HG03571 (cell line): ENCODE data around the gene SS18L1.

Experiments
- ATAC-seq: cut with Tn5 transposase; IDR thresholded peaks from one replicate; pipeline ENCODE4 v1.9.1; 2021; ENCODE audit not compliant: unreplicated experiment

SS18L1 gene

DNA sequence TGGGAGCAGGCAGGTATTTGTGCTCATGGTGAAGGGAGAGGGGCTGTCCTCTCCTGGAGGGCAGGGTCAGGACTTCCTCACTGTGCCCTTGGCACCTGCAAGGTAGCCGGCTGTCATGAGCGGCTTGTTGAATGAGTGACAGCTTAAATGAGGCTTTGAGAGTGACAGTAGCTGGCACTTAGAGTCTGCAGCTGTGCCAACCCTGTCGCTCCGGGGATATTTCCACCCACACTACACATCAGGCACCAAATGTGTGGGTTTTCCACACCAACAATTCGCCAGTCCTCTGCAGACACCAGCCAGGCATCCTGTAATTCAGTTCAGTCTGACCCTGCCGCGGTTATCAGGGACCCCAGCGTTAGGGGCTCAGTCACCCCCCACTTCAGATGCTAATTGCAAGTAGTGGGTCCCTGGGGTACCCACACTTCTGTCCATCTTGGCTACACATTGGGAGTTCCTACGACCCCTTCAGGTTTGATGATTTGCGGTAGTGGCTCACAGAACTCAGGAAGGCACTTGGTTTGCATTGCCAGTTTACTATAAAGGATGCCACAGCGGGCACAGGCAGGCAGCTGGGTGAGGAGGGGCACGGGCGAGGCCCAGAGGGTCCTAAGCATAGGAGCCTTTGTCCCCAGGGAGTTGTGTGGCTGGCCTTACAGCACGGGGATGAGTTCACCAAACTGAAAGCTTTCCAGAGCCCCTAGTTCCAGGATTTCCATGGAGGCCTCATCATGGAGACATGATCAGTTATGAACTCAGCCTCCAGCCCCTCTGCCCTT is 48.4 kb downstream of the SS18L1 start:
- ATAC-seq, result no peak

DNA sequence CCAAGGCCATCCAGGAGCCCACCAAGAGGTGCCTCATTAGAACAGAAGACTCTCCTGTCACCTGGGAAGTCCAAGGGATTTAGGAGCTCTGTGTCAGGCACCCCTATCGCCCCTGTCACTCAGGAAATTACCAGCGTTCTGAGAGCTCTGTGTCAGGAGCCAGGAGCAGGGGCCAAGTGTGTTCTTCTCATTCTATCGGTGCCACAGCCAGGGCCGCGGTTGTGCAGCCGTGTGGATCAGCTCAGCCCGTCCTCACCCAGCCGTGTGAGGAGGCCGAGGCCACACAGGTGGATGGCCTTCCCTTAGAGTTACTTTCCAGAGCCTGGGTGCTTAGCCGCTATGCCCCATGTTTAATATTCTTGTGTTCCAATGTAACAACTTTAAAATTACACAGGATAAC is 49.1 kb downstream of the SS18L1 start:
- ATAC-seq, result no peak

DNA sequence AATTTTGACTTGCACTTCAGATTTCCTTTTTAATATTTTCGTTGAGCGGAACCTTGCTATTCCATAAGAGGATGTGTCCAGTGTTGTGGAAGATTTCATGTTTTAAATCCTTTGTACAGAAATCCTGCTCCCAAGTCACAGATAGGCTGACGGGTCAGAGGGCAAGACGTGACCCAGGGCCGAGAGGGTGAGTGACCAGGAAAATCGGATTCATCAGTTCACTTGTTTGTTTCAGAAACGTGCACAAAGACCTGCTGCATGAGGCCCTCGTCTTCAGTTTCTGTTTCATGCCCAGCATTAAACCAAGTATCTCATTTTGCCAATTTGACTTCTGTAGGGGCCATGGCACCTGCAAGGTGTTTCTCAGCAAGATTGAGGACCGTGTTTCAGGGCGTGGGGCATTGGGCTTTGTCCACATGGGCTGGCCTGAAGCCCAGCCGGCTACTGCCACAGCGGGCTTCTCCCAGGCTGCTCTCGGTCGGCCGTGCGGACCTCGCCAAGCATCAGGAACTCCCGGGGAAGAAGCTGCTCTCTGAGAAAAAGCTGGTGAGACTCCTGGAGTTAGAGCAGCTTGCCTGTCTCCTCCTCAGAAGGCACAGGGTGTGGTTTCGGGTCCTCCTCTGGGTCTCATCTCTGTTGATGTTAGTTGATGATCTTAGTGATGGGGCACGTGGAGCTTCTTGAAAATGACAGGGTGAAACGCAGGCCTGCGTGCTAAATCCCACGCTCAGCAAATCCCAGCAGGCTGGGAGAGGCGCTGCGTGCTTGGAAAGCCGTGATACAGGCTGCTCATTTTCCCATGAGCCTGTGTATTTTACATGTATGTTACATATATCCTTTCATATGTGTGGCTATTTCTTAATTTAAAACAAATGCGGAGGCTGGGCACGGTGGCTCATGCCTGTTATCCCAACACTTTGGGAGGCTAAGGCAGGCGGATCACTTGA is 49.8 kb downstream of the SS18L1 start:
- no peak for ATAC-seq

DNA sequence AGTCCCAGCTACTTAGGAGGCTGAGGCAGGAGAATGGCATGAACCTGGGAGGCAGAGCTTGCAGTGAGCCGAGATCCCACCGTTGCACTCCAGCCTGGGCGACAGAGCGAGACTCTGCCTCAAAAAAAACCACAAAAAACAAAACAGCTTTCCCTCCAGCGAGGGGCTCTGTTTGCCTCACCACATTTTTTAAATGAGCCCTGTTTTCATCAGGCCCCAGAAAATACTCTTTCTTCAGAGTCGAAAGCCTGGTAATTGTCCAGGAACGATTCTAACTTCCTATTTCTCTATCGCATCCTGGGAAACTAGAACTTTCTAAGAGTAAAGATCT is 51.5 kb downstream of the SS18L1 start:
- ATAC-seq, result no peak

DNA sequence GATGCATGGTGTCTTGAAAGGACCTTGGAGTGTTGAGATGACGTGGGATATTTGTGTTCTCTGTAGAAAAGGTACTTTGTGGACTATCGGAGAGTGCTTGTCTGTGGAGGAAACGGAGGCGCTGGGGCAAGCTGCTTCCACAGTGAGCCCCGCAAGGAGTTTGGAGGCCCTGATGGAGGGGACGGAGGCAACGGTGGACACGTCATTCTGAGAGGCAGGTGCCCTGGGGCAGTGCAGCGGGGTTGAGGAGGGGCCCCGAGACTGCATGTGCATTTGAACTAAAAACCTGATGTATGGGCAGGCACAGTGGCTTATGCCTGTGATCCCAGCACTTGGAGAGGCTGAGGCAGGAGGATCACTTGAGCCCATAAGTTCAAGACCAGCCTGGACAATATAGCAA is 52.2 kb downstream of the SS18L1 start:
- ATAC-seq, result no peak

DNA sequence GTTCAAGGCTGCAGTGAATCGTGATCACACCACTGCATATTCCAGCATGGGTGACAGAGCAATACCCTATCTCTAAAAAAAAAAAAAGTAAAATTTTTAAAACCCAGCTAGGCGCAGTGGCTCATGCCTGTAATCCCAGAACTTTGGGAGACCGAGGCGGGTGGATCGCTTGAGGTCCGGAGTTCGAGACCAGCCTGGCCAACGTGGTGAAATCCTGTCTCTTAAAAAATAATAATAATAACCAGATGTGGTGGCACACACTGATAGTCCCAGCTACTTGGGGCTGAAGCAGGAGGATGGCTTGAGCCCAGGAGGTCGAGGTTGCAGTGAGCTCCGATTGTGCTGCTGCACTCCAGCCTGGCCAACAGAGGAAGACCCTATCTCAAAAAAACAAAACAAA is 52.7 kb downstream of the SS18L1 start:
- no peak for ATAC-seq

DNA sequence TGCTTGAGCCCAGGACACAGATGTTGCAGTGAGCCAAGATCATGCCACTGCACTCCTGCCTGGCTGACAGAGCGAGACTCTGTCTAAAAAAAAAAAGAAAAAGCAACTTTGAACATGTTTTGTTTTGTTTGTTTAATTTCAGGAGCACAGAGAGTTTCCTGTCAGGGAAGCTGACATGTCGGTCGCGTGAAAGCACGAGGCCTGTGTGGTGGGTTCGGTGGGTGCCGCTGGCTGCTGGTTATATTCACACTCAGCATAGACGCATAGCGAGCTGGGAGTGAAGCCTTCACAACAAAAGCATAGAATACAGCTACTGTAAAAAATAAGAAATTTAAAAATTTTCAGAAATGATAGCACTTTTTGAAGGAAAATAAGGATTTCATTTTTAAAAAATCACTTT is 53.7 kb downstream of the SS18L1 start:
- no peak for ATAC-seq

DNA sequence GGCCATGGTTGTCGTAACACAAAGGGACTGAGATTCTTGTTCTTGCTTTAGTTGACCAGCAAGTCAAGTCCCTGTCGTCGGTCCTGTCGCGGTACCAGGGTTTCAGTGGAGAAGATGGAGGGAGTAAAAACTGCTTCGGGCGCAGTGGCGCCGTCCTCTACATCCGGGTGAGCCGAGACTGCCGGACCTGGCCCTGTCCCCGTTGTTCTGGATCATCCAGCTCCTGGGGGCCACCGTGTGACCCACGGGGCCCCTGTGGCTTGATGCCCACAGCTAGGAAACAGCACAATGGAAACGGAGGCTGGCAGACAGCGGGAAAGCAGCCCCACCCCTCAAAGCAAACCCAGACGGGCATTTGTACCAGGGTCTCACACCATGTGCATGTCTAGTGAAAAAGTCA is 54.2 kb downstream of the SS18L1 start:
- no peak for ATAC-seq

DNA sequence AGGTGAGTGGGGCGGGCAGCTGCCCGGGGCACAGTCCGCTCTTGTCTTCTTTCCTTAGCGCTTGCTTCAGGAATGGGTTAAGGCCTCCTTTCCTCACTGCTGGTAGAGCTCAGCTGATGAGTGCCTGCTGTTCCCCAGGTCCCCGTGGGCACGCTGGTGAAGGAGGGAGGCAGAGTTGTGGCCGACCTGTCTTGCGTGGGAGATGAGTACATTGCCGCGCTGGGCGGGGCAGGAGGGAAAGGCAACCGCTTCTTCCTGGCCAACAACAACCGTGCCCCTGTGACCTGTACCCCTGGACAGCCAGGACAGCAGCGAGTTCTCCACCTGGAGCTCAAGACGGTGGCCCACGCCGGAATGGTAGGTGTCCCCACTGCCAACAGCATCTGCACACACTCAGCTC is 54.9 kb downstream of the SS18L1 start:
- no peak for ATAC-seq

DNA sequence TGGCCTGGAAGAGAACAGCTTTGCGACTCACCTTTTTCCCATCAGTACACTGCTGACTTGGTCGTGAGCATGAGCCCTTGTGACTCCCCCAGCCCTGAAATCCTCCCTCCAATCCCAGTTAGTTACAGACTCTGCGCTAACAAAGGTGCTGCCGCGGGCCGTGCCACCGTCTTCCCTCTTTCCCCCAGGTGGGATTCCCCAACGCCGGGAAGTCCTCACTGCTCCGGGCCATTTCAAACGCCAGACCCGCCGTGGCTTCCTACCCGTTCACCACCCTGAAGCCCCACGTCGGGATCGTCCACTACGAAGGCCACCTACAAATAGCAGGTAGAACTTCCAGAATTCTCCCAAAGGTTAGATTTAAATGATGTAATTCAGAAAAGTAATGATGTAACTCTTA is 55.4 kb downstream of the SS18L1 start:
- ATAC-seq, result no peak

DNA sequence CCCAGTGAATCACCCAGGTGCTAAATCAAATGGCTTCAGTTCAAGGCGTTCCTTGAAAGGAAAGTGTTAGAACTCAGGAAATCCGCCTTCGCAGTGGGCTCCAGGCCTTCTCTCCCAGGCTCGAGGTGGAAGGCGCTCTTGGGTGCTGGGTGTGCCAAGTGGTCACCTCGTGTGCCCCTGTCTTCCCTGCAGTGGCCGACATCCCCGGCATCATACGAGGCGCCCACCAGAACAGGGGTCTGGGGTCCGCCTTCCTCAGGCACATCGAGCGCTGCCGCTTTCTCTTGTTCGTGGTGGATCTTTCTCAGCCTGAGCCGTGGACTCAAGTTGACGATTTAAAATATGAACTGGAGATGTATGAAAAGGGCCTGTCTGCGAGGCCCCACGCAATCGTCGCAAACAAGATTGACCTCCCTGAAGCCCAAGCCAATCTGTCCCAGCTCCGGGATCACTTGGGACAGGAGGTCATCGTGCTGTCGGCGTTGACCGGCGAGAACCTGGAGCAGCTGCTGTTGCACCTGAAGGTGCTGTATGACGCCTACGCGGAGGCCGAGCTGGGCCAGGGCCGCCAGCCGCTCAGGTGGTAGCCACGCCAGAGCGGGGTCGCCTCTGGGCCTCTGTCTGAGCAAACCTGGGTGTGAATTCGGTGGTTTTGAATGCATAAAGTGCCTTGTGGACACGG is 57.1 kb downstream of the SS18L1 start:
- no peak for ATAC-seq

DNA sequence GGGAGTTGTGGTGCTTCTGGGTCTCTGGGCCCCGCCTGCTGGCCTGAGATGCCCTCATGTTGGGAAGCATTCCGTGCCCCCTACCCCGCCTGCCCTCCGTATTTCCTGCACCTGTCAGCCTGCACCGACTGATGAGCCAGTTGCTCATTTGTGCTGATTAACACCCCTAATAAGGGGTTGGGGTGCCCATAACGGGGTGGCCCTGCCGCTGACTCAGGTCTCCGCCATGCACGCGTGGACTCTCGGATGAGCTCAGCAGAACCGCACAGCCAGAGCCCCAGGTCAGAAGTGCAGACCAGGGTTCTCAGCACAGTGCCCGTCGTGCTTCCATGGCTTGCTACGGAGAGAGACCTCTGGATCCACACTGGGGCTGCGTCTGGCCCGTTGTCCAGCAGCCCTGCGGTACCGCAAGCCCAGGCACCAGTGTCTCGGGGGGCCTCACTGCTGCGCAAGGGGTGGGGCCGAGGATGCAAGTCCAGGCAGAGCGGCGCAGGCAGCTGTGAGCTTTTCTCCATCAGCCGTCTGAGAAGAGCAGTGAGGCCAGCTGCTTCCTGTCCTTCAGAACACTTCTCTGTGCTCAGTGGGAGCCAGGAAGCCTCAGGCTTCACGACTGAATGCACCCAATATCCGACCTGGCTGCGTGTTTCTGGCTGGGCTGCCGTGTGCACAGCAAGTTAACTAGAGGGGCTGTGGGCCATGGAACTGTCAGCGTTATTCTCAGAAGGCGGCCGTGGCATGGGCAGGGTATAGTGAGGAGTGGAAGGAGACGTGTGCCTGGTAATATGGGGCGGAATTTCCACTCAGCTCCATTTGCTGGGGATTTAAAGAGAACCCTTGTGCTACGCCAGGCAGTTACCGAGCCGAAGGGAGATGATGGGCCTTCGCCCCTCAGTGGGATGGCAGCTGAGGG is 57.9 kb downstream of the SS18L1 start:
- peak; percentile 80 for ATAC-seq

DNA sequence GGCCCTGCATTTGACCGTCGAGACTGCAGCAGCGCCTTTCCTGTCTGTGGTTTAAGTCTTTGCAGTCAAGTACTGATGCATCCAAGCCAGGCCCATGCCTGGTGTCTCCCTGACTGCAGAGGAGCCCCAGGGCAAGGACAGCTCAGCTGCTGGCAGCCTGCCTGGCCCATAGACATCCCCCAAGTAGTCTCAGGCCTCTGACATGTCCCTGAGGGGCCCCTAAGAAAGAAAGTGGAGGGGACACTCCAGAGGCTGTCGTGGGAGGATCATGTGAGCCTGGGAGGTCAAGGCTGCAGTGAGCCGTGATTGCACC is 58.5 kb downstream of the SS18L1 start:
- ATAC-seq, result no peak

DNA sequence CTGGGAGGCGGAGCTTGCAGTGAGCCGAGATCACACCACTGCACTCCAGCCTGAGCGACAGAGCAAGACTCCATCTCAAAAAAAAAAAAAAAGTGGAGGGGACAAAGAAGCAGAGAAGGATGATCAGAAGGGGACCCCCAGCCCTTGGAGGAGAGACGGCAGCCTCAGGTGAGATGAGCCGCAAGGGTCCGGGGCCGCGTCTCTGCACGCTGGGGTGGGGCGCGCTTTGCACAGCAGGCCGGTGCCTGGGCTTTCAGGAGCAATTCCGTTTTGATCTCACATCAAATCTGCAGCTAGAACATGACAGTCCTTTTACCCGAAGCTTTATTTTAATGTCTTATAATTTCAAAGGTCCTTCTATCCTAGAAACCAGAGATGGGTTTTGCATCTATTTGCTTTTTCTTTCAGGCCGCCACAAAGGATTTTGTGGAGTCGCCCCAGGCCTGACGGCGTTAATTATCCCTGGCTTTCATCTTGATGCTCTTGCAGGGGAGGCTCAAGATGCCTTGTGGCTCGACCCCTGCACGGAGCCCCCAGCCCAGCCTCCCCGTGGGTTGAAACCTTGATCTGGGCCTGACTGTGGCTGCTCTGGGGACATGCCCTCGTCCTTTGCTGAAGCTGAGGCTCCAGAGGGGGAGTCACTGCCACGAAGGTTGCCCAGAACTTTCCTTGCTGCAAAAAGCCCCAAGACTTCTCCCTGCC is 59.3 kb downstream of the SS18L1 start:
- ATAC-seq, result no peak

DNA sequence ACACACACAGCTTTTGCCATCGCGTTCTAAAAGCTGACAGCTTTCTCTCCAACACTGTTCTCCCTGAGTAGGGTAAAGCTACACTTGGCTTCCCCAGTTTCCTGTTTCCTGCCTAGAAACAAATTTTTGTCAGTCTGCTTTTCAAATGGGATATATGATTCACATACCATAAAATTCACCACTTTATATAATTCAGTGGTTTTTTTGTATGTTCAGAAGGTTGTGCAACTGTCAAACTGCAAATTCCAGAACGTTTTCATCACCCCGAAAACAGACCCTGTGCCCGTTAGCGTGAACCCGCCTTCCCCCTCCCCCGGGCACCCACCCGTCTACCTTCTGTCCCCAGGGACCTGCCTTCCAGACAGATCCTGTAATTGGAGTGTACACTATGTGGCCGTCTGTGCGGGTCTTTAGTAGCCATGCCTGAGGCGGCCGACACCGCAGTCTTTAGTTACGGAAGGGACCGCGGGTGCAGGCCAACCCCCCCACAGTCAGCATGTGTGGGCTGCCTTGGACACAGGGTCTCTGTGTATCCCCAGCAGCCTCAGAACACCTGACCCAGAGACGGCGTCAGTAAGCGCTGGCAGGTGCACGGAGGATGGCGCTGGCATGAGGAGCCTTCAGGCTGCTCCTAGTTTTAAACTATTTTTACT is 59.9 kb downstream of the SS18L1 start:
- no peak for ATAC-seq

DNA sequence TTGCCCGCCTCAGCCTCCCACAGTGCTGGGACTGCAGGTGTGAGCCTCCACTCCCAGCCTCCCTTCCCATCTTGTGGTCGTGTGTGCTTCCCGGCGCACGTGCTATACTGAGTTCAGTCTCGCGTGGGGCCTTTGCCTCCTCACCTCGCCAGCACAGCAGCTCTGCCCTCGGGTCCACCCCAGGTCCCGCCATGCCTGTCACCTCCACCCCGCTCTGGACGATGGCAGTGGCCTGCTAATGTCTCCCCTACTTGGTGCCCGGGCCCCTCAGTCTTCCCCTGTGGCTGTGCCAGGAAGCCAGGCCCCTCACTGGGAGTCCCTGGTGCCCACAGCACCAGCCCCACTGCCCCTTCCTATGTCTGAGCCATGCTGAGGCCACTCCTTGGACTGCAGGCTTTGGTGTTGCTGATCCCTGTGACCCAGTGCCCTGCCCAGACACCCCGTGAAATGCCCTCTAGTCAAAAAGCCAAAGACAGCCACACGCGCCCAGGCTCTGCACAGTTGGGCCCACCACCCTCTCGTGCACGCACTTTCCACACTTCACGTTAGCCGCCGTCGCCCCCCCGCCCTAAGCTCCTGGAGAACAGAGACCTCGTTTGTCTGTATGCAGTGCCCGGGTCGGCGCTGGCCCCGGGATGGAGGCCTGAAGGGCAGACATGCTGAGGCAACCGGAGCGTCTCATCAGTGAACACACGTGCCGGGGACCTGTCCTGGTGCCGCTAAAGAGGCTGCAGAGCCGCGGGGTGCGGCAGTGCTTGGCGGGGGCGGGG is 62.2 kb downstream of the SS18L1 start:
- ATAC-seq, result no peak

DNA sequence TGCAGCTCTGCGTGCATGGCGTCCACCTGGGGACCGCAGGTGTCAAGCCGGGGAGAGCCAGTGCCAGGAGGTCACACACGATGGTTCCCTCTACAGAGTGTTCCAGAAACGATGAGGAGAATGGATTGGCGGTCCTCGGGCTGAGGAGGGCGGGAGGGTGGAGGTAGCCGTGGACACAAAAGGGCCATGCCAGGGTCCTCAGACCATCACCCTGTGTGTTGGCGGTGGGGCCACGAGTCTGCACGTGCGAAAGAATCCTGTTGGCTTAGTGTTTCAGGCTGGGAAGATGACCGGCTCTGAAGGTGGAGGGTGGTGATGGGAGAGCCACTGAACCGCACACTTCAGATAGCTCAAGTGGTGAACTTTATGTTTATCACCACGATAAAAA is 62.8 kb downstream of the SS18L1 start:
- ATAC-seq, result no peak

DNA sequence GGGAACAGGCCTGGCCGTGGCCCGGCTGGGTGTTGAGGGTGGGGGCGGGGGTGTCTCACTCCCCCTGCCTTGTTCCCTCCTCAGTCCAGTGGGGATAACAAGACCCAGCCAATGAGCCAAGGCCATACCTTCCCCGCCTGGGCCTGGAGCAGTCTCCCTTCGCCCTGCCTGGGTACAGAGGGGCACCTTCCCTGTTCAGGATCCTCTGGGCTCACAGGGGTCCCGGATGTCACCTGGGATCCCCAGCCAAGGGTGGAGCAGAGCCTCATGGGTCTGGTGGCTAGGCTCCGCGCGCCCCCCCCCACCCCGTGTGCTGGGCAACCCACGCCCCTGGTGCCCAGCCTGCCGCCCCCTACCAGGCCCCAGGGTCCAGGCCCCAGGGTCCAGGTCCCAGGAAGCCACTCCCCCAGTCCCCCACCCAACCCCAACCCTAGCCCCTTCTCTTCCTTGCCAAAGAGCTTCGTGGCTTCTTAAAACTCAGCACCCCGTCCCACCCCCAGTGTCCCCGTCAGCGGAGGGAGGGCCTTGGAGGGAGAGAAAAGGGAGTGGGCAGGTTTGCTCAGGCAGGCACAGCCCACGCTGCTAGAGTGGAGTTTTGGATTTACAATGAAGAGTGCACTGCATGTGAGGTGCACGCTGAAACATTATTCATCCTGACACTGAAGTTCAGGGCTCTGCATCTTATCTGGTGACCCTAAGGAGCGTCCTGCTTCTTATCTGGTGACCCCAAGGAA is 64.7 kb downstream of the SS18L1 start:
- no peak for ATAC-seq
